Measurements from ENCODE around the gene ELMO1. TPM values are rescaled to one million over a fixed set of nuclear protein-coding genes. Genes with fewer than 3 reads are reported as not detected.

Gene ELMO1
- total and polyA plus RNA-seq, 2 of the 13 experiments (the other 11 are each of a cell fraction or from before 2014, with no cell fraction given), result 0.11 to 0.17 TPM

DNA sequence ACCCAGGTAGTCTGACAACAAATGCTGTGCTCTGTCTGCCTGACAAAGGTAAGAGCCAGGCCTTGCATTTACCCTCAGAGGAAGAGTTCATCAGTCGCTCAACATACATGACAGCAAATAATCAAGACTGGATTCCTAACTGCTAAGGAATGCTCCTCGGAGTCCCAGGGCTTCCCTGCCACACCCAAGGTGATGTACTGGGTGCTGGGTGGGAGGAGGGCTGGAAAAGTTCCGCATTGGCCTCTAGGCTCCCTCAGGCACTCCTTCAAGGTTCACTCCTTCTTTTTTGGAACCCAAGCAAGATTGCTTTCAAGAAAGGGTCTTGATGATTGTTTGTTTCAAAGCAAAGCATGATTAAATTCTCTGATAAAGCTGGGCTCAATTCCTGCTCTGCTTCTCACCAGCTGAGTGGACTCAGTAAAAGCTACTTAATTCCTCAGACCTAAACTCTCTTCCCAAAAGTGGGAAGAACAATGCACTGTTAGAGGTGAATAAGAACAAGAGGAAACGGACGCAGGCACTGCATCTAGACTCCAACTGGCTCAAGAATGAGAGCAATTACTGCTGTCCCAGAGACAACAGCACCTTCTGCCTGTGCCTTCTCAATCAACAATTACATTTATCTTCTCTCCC is 173.5 kb downstream of the ELMO1 start:
- FAIRE-seq, result no peak
- 25% methylated on average over 5 of the region's 5 CpGs for WGBS (ENCODE audit: low lambda C conversion rate)
- CTCF ChIA-PET (ENCODE audit: low intra/inter-chr PET ratio, low total read pairs), result no interaction called here

DNA sequence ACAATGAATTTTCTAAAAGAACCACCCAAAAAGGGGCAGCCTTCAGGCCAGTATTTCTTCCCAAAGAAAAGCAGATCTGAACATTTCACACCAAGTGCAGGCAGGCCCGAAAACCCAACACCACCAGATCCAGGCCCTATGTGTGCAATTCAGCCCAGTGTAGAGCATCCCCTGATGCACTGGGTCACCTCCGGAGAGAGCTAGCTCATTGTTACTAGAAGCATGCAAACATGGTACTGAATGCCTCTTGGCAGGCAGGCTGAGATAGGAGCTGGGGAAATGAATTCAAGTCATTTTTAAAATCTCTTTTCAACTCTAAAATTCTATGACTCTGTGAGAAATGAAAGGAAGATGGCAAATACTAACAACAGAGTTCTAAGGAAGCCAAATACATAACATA is 174.8 kb downstream of the ELMO1 start:
- Histone ChIP-seq H2AFZ (ENCODE audit: low read length) (no peak overlapping the region), H3K27me3 (ENCODE audit: control insufficient read depth in 1 of 2, insufficient read depth in 2 of 2, low read length in 2 of 2) (no peaks in the 10 kb centered on the region), H3K79me2 (ENCODE audit: insufficient read depth, low read length) (no peaks in the 10 kb centered on the region), H3K9ac (ENCODE audit: insufficient read depth, low read depth, low read length) (no peak overlapping the region), H3K4me3 (replicated peaks in 1 of 3; ENCODE audit: insufficient read depth in 1 of 3, low read depth in 2 of 3, low read length in 3 of 3) (no peak overlapping the region), H3K4me1 (ENCODE audit: insufficient read depth, low read length) (no peaks in the 10 kb centered on the region), H4K20me1 (ENCODE audit: insufficient read depth, low read length) (no peaks in the 10 kb centered on the region), H3K4me2 (ENCODE audit: low read depth, low read length) (no peak overlapping the region), H3K36me3 (replicated peaks in 1 of 2; ENCODE audit: control insufficient read depth in 1 of 2, insufficient read depth in 2 of 2, low read length in 2 of 2) (no peaks in the 10 kb centered on the region), H3K27ac (ENCODE audit: extremely low read length, insufficient read depth, low read length) (no peak overlapping the region), H3K9me3 (ENCODE audit: low read length) (no peaks in the 10 kb centered on the region)
- ATAC-seq, result no peak
- DNase-seq (ENCODE audit: low spot score), result no peak
- ChIA-PET CTCF (ENCODE audit: low intra/inter-chr PET ratio, low total read pairs) (no interaction called here), POLR2A (no interaction called here)
- in situ Hi-C loops (cut with HindIII; ENCODE audit: extremely low pct_ligation_motif_present, low pct_unique_long_range_greater_than_20kb), result no loop called here
- intact Hi-C loops (cut with micrococcal nuclease; ENCODE audit: unreplicated experiment), result no loop called here
- WGBS (ENCODE audit: low lambda C conversion rate), result 20% methylated on average over 2 of the region's 2 CpGs
- no TSS peak for BruUV-seq (replicated peaks)
- no peak for TF ChIP-seq PHF5A (CRISPR knock-in tag; IDR thresholded peaks at IDR 0.05; ENCODE audit: low read depth, unreplicated experiment)
- no peak for TF ChIP-seq SMAD1 (CRISPR knock-in tag; IDR thresholded peaks at IDR 0.05; ENCODE audit: borderline replicate concordance, low read depth)
- TF ChIP-seq TBX3 (IDR thresholded peaks at IDR 0.05; ENCODE audit: borderline replicate concordance), result no peak
- TF ChIP-seq, protein P1, sequence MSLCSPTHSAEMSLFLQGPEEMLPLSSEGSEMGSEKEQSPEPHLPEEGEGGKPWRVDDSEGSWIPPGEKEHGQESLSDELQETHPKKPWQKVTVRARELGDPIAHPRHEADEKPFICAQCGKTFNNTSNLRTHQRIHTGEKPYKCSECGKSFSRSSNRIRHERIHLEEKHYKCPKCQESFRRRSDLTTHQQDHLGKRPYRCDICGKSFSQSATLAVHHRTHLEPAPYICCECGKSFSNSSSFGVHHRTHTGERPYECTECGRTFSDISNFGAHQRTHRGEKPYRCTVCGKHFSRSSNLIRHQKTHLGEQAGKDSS (CRISPR knock-in tag; IDR thresholded peaks at IDR 0.05; ENCODE audit: borderline replicate concordance, low read depth), result no peak
- TF ChIP-seq, protein P2, sequence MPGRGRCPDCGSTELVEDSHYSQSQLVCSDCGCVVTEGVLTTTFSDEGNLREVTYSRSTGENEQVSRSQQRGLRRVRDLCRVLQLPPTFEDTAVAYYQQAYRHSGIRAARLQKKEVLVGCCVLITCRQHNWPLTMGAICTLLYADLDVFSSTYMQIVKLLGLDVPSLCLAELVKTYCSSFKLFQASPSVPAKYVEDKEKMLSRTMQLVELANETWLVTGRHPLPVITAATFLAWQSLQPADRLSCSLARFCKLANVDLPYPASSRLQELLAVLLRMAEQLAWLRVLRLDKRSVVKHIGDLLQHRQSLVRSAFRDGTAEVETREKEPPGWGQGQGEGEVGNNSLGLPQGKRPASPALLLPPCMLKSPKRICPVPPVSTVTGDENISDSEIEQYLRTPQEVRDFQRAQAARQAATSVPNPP (CRISPR knock-in tag; IDR thresholded peaks at IDR 0.05), result no peak
- TF ChIP-seq ZNF674 (CRISPR knock-in tag; IDR thresholded peaks at IDR 0.05; ENCODE audit: low read depth), result no peak
- no peak for TF ChIP-seq ZSCAN31 (CRISPR knock-in tag; IDR thresholded peaks at IDR 0.05; ENCODE audit: low read depth)
- no peak for TF ChIP-seq ZNF556 (CRISPR knock-in tag; IDR thresholded peaks at IDR 0.05; ENCODE audit: borderline replicate concordance)
- no peak for TF ChIP-seq CC2D1A (CRISPR knock-in tag; IDR thresholded peaks at IDR 0.05)
- no peak for TF ChIP-seq ZFP1 (CRISPR knock-in tag; IDR thresholded peaks at IDR 0.05)
- no peak for TF ChIP-seq RFXANK (CRISPR knock-in tag; IDR thresholded peaks at IDR 0.05)
- TF ChIP-seq ZNF326 (CRISPR knock-in tag; IDR thresholded peaks at IDR 0.05; ENCODE audit: borderline replicate concordance), result no peak
- TF ChIP-seq ZNF816 (CRISPR knock-in tag; IDR thresholded peaks at IDR 0.05; ENCODE audit: borderline replicate concordance), result no peak
- no peak for TF ChIP-seq ZNF17 (CRISPR knock-in tag; IDR thresholded peaks at IDR 0.05)
- TF ChIP-seq ZNF777 (CRISPR knock-in tag; IDR thresholded peaks at IDR 0.05), result no peak
- no peak for TF ChIP-seq ZNF768 (CRISPR knock-in tag; IDR thresholded peaks at IDR 0.05)
- FAIRE-seq, result no peak

More for the DNA sequence above, 173.5 kb downstream of the ELMO1 start:
- Histone ChIP-seq H3K79me2 (ENCODE audit: insufficient read depth, low read length) (no peaks in the 10 kb centered on the region), H3K4me2 (ENCODE audit: low read depth, low read length) (no peak overlapping the region), H4K20me1 (ENCODE audit: insufficient read depth, low read length) (no peaks in the 10 kb centered on the region), H3K36me3 (replicated peaks in 1 of 2; ENCODE audit: control insufficient read depth in 1 of 2, insufficient read depth in 2 of 2, low read length in 2 of 2) (no peaks in the 10 kb centered on the region), H3K27me3 (ENCODE audit: control insufficient read depth in 1 of 2, insufficient read depth in 2 of 2, low read length in 2 of 2) (no peaks in the 10 kb centered on the region), H3K9ac (ENCODE audit: insufficient read depth, low read depth, low read length) (no peak overlapping the region), H3K27ac (ENCODE audit: extremely low read length, insufficient read depth, low read length) (no peak overlapping the region), H3K9me3 (ENCODE audit: low read length) (no peaks in the 10 kb centered on the region), H3K4me1 (ENCODE audit: insufficient read depth, low read length) (no peaks in the 10 kb centered on the region), H3K4me3 (replicated peaks in 1 of 3; ENCODE audit: insufficient read depth in 1 of 3, low read depth in 2 of 3, low read length in 3 of 3) (no peak overlapping the region), H2AFZ (ENCODE audit: low read length) (no peak overlapping the region)
- in situ Hi-C loops (cut with HindIII; ENCODE audit: extremely low pct_ligation_motif_present, low pct_unique_long_range_greater_than_20kb), result no loop called here
- POLR2A ChIA-PET, result no interaction called here
- intact Hi-C loops (cut with micrococcal nuclease; ENCODE audit: unreplicated experiment), result no loop called here
- ATAC-seq, result no peak
- no peak for TF ChIP-seq ZNF7 (CRISPR knock-in tag; IDR thresholded peaks at IDR 0.05)
- no peak for DNase-seq (ENCODE audit: low spot score)
- no TSS peak for BruUV-seq (replicated peaks)

Data from HepG2 (cell line).